Transverse colon (tissue), 4 donors: Measurements from ENCODE around the gene LRIT1.

Source experiments
- EP300 ChIP-seq: sonication (generic); formaldehyde crosslinking; IDR thresholded peaks from one replicate; pipeline ENCODE4 v1.6.1; 2017; ENCODE audit warnings: antibody characterized with exemption, low read depth
- POLR2A ChIP-seq: fragments of 450-650 bp; IDR thresholded peaks from one replicate; pipeline ENCODE4 v1.6.1; 2016; ENCODE audit warnings: antibody characterized with exemption, mild to moderate bottlenecking, moderate library complexity
- POLR2AphosphoS5 ChIP-seq, 3 donors: sonication (generic); formaldehyde crosslinking; IDR thresholded peaks; one replicate each; pipeline ENCODE4 v1.6.1; 2016; ENCODE audit warnings: antibody characterized with exemption in 3 of 3
- TF ChIP-seq, protein P1 (sequence below), 5 experiments: fragments of 200-600 bp in 3 of 5; fragments of 450-650 bp in 2 of 5; sonication (generic) in 3 of 5; IDR thresholded peaks; 1 replicate in 2 of 5; 2 replicates in 3 of 5; pipeline ENCODE4 v1.5.1; 2016 to 2017; ENCODE audit warnings: antibody characterized with exemption in 5 of 5, inconsistent platforms in 3 of 5, mild to moderate bottlenecking in 2 of 5, moderate library complexity in 1 of 5

GRCh38 chr10:84195044-84195830, 46.1 kb downstream of the LRIT1 start:
- TF ChIP-seq, protein P1, sequence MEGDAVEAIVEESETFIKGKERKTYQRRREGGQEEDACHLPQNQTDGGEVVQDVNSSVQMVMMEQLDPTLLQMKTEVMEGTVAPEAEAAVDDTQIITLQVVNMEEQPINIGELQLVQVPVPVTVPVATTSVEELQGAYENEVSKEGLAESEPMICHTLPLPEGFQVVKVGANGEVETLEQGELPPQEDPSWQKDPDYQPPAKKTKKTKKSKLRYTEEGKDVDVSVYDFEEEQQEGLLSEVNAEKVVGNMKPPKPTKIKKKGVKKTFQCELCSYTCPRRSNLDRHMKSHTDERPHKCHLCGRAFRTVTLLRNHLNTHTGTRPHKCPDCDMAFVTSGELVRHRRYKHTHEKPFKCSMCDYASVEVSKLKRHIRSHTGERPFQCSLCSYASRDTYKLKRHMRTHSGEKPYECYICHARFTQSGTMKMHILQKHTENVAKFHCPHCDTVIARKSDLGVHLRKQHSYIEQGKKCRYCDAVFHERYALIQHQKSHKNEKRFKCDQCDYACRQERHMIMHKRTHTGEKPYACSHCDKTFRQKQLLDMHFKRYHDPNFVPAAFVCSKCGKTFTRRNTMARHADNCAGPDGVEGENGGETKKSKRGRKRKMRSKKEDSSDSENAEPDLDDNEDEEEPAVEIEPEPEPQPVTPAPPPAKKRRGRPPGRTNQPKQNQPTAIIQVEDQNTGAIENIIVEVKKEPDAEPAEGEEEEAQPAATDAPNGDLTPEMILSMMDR (IDR thresholded peaks at IDR 0.05), result no peak
- TF ChIP-seq POLR2A, result no peak
- no peak for TF ChIP-seq POLR2AphosphoS5 (IDR thresholded peaks at IDR 0.05)
- no peak for TF ChIP-seq EP300
